Measurements from ENCODE around the gene FBXL20.
"Not testable (repeated sequence)": the region's sequence is repeated elsewhere in the genome, so short reads cannot be mapped to it uniquely, and the experiment has no call there.

The FBXL20 gene

DNA sequence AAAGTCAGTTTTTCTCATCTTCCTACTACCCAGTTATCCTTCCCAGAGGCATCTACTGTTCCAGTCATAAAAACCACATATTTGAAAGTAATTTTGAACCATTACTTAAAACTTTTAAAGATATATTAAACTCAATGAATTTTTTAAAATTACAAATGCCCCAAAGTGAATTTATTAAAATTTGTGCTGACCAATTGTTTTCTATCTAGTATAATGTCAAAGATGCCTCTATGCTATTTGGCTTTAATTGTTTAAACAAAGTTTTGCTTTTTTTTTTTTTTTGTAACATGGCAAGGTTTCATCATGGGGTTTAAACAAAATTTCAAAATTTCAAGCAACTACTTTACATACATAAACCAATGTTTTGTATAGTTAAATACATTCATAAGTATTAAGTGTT, 60.7 kb downstream of the FBXL20 start:
- no peak for DNase-seq
- in situ Hi-C loops (cut with HindIII; ENCODE audit: low pct_ligation_motif_present, low pct_unique_long_range_greater_than_20kb, low sequenced_read_pairs), result no loop called here

DNA sequence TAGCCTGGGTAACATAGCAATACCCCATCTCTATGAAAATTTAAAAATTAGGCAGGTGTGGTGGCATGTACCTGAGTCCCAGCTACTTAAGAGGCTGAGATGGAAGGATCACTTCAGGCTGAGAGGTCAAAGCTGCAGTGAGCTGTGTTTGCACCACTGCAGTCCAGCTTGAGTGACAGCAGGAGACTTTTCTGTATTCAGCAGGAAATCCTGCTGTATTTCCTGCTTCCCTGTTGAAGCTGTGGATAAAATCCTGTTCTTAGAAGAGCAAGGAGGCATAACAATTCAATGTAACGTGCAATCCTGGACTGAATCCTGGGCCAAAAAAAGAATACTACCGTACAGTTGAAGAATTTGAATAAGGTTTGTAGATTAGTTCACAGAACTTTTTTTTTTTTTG, 62.2 kb downstream of the FBXL20 start:
- no peak for DNase-seq
- in situ Hi-C loops (cut with HindIII; ENCODE audit: low pct_ligation_motif_present, low pct_unique_long_range_greater_than_20kb, low sequenced_read_pairs), result no loop called here

DNA sequence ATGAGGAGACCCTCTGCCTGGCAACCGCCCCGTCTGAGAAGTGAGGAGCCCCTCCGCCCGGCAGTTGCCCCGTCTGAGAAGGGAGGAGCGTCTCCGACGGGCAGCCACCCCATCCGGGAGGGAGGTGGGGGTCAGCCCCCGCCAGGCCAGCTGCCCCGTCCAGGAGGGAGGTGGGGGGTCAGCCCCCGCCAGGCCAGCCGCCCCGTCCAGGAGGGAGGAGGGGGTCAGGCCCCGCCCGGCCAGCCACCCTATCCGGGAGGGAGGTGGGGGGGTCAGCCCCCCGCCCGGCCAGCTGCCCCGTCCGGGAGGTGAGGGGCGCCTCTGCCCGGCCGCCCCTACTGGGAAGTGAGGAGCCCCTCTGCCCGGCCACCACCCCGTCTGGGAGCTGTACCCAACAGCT, 63.8 kb downstream of the FBXL20 start:
- DNase-seq, result not testable (repeated sequence)

DNA sequence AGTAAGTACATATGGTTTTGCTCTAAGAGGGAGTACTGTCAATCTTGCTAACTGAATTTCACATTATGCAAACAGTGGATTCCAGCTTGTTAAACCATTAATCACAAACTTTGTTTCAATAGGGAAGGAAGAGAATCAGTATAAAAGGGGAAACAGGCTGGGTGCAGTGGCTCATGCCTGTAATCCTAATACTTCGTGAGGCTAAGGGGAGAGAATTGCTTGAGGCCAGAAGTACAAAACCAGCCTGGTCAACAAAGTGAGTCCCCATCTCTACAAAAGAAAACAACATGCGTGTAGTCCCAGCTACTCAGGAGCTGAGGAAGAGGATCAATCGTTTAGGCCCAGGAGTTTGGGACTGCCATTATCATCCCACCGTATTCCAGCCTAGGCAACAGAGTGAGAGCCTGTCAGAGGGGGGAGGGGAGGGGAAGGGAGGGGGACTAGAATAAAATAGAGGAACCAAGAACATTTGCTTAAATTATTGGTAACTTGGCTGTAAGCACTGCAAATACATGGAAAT, 65.7 kb downstream of the FBXL20 start:
- in situ Hi-C loops (cut with HindIII; ENCODE audit: low pct_ligation_motif_present, low pct_unique_long_range_greater_than_20kb, low sequenced_read_pairs), result no loop called here
- no peak for DNase-seq

More for the DNA sequence above, 63.8 kb downstream of the FBXL20 start:
- in situ Hi-C loops (cut with HindIII; ENCODE audit: low pct_ligation_motif_present, low pct_unique_long_range_greater_than_20kb, low sequenced_read_pairs), result not testable (repeated sequence)

DNA sequence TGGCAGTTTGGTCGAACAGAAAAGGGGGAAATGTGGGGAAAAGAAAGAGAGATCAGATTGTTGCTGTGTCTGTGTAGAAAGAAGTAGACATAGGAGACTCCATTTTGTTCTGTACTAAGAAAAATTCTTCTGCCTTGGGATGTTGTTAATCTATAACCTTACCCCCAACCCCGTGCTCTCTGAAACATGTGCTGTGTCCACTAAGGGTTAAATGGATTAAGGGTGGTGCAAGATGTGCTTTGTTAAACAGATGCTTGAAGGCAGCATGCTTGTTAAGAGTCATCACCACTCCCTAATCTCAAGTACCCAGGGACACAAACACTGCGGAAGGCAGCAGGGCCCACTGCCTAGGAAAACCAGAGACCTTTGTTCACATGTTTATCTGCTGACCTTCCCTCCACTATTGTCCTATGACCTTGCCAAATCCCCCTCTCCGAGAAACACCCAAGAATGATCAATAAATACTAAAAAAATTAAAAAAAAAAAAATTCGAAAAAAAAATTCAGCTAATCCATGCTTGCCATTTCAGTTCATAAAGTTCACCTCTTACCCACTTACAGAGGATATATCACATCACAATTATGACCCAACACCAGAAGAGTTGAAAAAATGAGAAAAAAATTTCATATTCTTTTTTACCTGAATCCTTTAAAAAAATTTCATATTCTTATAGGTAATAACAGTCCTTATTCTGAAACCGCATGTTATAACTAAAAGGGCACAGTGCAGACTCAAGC, 67.2 kb downstream of the FBXL20 start:
- in situ Hi-C loops (cut with HindIII; ENCODE audit: low pct_ligation_motif_present, low pct_unique_long_range_greater_than_20kb, low sequenced_read_pairs), result not testable (repeated sequence)

DNA sequence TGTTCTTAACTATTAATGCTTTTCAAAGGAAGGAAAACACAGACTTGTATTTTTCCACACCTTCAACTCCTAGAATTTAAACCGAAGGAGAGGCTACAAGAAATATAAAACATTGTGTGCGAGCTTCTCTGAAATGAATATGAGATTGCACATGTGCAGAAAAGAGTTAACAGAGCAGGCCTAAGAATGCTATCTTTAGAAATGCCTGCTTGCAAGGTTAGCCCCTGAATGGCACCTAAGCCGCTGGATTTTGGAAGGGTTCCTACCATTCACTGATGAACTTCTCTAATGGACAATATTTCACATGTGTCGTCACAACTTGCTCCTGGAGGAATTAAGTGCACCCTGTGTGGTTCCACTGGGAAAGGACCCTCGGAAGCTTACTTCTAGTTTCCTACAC, 69.3 kb downstream of the FBXL20 start:
- in situ Hi-C loops (cut with HindIII; ENCODE audit: low pct_ligation_motif_present, low pct_unique_long_range_greater_than_20kb, low sequenced_read_pairs), result no loop called here
- no peak for DNase-seq

More for the DNA sequence above, 67.2 kb downstream of the FBXL20 start:
- not testable (repeated sequence) for DNase-seq

DNA sequence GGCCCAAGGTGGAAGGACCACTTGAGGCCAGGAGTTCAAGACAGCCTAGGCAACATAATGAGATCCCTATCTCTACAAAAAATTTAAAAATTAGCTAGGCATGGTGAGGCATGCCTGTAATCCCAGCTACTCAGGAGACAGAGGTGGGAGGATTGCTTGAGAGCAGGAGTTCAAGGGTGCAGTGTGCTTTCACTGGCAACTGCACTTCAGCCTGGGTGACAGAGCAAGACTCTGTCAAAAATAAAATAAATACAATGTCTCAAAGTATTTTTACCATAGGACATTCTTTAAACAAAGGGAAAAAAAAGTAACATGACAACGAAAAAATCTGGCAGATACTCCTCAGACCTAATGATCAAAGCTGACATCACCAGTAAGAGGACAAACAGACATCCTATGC, 72.6 kb downstream of the FBXL20 start:
- DNase-seq, result no peak

DNA sequence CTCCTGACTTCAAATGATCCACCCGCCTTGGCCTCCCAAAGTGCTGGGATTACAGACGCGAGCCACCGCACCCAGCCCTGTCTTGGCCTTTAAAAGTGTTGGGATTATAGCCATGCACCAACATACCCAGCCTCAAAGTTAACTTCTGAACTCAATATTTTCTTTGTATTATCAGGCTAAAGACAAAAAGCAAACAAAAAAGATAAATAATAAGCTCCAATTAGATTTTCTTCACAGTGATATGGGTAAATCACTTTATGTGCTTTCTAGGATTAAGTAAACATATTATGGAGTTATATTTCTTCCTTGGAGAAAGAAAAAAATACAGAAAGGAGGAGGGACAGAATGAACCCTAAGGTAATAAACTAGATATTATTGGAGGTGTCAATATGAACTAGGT, 74.3 kb downstream of the FBXL20 start:
- no peak for DNase-seq
- in situ Hi-C loops (cut with HindIII; ENCODE audit: low pct_ligation_motif_present, low pct_unique_long_range_greater_than_20kb, low sequenced_read_pairs), result no loop called here

More for the DNA sequence above, 72.6 kb downstream of the FBXL20 start:
- in situ Hi-C loops (cut with HindIII; ENCODE audit: low pct_ligation_motif_present, low pct_unique_long_range_greater_than_20kb, low sequenced_read_pairs), result no loop called here

DNA sequence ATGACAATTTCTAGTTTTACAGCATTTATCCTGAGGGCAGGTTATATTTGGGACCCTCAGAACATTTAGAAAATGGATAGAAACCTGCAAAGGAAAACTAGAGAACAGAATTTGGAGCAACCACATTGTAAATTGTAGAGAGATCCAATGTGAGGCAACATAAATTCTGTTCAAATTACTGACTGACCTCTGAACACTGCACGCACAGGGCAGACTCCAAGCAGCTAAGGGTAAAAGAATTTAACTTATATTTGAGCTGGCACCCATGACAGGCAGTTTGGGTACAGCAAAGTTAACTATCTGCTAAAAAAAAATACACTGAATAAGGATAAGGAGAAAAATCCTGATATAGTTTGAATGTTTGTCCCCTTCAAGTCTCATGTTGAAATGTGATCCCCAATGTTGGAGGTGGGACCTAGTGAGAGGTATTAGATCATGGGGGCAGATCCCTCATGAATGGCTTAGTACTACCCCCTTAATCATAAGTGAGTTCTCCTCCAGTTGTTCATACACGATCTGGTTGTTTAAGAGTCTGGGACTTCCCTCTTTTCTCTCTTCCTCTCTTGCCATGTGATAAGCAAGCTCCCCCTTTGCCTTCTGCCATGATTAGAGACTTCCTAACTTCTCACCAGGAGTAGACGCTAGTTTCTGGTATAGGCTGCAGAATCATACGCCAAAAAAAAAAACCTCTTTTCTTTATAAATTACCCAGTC, 75.7 kb downstream of the FBXL20 start:
- in situ Hi-C loops (cut with HindIII; ENCODE audit: low pct_ligation_motif_present, low pct_unique_long_range_greater_than_20kb, low sequenced_read_pairs), result no loop called here

DNA sequence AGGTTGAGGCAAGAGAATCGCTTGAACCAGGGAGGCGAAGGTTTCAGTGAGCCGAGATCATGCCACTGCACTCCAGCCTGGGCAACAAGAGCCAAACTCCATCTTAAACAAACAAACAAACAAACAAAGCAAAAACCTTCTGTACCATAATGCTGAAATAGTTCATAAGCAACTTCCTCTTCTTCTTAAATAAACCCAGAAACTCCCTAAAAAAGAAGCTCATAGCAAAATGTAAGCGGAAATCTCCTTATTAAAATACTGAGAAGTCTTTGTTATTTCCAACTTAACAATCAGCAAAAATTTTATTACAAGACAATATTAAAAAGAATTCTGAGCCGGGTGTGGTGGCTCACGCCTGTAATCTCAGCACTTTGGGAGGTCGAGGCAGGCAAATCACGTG, 82.8 kb downstream of the FBXL20 start:
- in situ Hi-C loops (cut with HindIII; ENCODE audit: low pct_ligation_motif_present, low pct_unique_long_range_greater_than_20kb, low sequenced_read_pairs), result no loop called here
- no peak for DNase-seq

More for the DNA sequence above, 75.7 kb downstream of the FBXL20 start:
- no peak for DNase-seq

DNA sequence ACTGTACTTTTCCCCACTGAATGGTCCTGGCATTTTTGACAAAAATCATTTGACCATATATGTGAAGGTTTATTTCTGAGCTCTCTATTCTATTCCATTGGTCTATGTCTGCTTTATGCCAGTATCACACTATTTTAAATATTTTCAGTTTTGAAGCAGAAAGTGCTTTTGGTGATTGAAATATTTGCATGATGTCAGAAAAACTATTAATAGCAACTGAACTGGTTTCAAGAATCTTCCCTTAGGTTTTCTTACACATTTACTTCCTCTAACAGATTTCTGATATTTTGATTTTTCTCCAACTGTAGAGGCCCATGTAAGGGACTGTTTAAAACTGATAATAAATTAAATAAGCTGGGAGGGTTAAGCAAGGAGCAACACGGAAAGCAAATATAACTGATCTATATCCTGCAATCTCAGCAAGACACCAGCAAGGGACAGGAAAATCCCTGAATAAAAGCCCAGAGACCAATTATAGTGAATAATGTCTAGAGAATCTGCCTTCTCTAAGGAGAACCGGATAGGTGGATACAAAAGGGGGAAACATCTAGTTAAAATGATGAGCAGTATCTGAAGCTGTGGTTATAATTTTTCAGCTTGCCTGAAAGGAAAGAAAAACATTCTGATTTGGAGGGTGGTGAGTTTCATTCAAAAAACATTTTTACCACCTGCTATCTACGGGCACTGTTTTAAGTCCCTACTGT, 94.8 kb downstream of the FBXL20 start:
- DNase-seq, result no peak
- in situ Hi-C loops (cut with HindIII; ENCODE audit: low pct_ligation_motif_present, low pct_unique_long_range_greater_than_20kb, low sequenced_read_pairs), result no loop called here

DNA sequence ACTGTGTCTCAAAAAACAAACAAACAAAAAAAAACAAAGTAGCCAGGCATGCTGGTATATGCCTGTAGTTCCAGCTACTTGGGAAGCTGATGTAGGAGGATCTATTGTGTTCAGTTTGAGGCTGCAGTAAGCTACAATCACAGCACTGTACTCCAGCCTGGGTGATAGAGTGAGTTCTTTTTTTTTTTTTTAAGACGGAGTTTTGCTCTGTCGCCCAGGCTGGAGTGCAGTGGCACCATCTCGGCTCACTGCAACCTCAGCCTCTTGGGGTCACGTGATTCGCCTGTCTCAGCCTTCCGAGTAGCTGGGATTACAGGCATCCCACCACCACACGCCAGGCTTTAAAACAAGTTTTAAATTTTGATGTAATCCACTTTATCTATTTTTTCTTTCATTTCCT, 95.4 kb downstream of the FBXL20 start:
- in situ Hi-C loops (cut with HindIII; ENCODE audit: low pct_ligation_motif_present, low pct_unique_long_range_greater_than_20kb, low sequenced_read_pairs), result no loop called here
- peak; percentile 36 for DNase-seq

DNA sequence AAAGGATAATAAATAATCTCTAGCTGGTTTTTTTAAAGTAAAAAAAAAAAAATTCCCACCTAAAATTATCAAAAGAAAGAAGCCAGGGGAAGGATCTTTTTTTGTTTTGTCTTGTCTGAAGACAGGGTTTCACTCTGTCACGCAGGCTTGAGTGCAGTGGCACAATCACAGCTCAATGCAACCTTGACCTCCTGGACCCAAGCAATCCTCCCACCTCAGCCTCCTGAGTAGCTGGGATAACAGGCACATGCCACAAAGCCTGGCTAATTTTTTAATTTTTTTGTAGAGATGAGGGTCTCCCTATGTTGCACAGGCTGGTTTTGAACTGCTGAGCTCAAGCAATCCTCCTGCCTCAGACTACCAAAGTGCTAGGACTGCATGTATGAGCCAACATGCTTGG, 97.2 kb downstream of the FBXL20 start:
- DNase-seq, result no peak
- in situ Hi-C loops (cut with HindIII; ENCODE audit: low pct_ligation_motif_present, low pct_unique_long_range_greater_than_20kb, low sequenced_read_pairs), result no loop called here

DNA sequence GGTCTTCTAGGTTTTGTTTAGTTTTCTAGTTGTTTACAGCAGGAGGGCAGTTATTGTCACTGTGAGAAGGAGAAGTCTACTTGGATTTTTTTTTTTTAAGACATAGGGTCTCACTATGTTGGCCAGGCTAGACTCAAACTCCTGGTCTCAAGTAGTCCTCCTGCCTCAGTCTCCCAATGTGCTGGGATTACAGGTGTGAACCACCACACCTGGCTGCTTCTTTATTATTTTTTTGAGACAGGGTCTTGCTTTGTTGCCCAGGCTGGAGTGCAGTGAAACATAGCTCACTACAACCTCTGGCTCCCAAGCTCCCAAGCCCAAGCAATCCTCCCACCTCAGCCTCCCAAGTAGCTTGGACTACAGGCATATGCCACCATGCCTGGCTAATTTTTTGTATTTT, 107.4 kb downstream of the FBXL20 start:
- in situ Hi-C loops (cut with HindIII; ENCODE audit: low pct_ligation_motif_present, low pct_unique_long_range_greater_than_20kb, low sequenced_read_pairs), result no loop called here
- DNase-seq, result no peak

DNA sequence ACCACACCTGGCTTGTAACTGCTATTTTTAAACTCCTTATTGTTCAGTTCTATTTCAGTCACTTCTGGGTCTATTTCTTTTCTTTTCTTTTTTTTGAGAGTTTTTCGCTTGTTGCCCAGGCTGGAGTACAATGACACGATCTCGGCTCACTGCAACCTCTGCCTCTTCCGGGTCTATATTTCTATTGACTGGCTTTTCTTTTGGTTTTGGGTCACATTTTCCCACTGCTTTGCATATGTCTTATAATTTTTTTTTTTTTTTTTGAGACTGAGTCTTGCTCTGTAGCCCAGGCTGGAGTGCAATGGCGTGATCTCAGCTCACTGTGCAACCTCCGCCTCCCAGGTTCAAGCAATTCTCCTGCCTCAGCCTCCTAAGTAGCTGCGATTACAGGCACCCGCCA, 108.9 kb downstream of the FBXL20 start:
- in situ Hi-C loops (cut with HindIII; ENCODE audit: low pct_ligation_motif_present, low pct_unique_long_range_greater_than_20kb, low sequenced_read_pairs); DNase-seq: not testable (repeated sequence)

DNA sequence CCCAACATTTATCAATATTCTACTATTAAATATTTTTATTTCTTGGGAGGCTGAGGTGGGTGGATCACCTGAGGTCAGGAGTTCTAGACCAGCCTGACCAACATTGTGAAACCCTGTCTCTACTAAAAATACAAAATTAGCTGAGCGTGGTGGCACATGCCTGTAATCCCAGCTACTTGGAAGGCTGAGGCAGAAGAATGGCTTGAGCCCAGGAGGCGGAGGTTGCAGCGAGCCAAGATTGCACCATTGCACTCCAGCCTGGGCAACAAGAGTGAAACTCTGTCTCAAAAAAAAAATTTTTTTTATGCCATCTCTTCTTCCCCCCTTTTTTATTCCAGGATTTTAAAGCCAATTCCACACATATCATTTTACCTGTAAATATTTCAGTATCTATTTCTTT, 114.9 kb downstream of the FBXL20 start:
- DNase-seq; in situ Hi-C loops (cut with HindIII; ENCODE audit: low pct_ligation_motif_present, low pct_unique_long_range_greater_than_20kb, low sequenced_read_pairs): not testable (repeated sequence)

DNA sequence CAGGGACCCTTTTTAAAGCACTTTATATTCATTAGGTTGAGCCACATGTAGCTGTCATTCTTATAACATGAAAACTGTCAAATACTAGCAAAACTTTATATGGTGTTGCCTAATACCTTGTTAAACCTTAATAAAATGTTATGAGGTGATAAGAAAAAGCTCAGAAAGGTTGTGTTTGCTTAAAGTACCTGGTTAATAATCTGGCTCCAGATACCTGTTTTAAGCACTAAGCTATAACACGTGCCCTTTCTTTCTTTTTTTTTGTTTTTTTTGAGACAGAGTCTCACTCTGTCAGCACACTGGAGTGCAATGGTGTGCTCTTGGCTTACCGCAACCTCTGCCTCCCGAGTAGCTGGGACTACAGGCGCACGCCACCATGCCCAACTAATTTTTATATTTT, 116.7 kb downstream of the FBXL20 start:
- DNase-seq, result no peak
- in situ Hi-C loops (cut with HindIII; ENCODE audit: low pct_ligation_motif_present, low pct_unique_long_range_greater_than_20kb, low sequenced_read_pairs), result no loop called here

DNA sequence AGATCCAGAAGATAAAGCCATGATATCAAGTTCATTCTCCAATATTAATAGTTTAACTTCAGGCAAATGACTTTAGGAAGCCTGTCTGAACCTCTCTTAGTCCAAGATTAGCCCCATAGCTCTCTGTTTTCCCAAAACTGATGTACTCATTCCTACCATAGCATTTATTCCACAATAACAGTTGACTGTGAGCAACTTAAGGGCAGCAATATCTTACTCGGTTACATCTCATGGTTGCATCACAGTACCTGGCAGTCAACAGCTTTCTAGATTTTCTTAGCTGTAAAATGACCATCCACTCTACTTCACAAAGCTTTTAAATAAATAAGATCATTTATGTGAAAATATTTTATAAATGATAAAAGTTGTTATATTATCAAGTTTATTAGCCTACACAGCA, 117.5 kb downstream of the FBXL20 start:
- in situ Hi-C loops (cut with HindIII; ENCODE audit: low pct_ligation_motif_present, low pct_unique_long_range_greater_than_20kb, low sequenced_read_pairs), result no loop called here
- no peak for DNase-seq

DNA sequence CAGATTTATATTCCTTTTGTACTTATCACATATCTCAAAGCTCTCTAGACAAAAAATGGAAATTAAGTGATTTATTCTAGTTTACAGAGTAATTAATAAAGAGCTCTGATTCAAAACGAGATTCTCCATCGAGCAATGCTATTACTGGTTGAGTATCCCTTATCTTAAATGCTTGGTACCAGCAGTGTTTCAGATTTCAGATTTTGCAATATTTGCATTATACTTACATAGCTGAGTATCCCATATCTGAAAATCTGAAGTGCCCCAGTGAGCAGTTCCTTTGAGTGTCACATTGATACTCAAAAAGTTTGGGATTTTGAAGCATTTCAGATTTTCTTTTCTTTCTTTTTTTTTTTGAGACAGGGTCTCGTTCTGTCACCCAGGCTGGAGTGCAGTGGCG, 118.3 kb downstream of the FBXL20 start:
- no peak for DNase-seq
- in situ Hi-C loops (cut with HindIII; ENCODE audit: low pct_ligation_motif_present, low pct_unique_long_range_greater_than_20kb, low sequenced_read_pairs), result no loop called here

Measured in ACHN (cell line).